Fibroblast of pulmonary artery (primary cell): ENCODE results near the gene PHACTR1.

ENCODE experiments used
- DNase-seq: peaks from one replicate; pipeline ENCODE4 v3.0.0-alpha.2; 2010; ENCODE audit warnings: low read depth
- H3K4me3 ChIP-seq: replicated peaks from 2 replicates; pipeline ENCODE4 v1.5.1; 2011; ENCODE audit warnings: low read depth, mild to moderate bottlenecking, control low read depth, low read length, moderate library complexity
- TF ChIP-seq, protein P1 (sequence below): IDR thresholded peaks from 2 replicates; pipeline ENCODE4 v1.5.1; 2011; ENCODE audit warnings: mild to moderate bottlenecking, control low read depth, low read length, inconsistent platforms; ENCODE audit errors: missing control alignments

Gene PHACTR1

DNA sequence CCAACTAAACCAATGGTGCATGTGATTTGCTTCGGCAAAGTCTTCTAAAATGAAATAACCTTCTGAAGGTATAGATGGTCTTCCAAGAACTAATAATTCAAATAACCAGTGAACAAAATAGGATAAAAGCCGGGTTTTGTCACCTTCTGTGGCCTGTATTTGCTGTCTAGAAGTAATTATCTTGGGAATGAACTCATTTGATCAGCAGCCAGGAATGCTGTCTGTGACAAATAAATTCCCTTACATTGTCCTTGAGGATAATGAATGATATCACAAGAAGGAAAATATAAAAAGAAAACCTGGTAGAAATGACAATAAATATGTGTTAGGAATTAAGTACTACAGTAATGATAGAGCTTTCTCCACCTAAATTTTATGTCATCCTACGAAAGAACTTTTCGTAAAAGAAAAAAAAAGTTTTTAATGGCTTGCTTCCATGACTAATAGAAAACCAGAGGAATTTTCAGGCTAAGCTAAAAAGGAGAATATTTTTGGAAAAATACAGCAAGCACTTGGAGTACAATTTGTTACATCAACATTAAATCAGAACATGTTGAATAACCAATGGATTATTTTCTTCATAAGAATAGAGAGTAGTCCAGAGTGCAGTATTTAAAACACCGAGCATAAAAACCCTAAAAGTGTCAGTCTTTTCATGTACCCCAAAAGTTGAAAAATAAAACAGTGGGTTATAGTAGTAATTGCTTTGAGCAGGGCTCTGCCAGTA, 364.1 kb downstream of the PHACTR1 start:
- DNase-seq = no peak
- H3K4me3 ChIP-seq = no peak overlapping the region
- TF ChIP-seq, protein P1, sequence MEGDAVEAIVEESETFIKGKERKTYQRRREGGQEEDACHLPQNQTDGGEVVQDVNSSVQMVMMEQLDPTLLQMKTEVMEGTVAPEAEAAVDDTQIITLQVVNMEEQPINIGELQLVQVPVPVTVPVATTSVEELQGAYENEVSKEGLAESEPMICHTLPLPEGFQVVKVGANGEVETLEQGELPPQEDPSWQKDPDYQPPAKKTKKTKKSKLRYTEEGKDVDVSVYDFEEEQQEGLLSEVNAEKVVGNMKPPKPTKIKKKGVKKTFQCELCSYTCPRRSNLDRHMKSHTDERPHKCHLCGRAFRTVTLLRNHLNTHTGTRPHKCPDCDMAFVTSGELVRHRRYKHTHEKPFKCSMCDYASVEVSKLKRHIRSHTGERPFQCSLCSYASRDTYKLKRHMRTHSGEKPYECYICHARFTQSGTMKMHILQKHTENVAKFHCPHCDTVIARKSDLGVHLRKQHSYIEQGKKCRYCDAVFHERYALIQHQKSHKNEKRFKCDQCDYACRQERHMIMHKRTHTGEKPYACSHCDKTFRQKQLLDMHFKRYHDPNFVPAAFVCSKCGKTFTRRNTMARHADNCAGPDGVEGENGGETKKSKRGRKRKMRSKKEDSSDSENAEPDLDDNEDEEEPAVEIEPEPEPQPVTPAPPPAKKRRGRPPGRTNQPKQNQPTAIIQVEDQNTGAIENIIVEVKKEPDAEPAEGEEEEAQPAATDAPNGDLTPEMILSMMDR = no peak

GRCh38 chr6:13081189-13081563, 364.6 kb downstream of the PHACTR1 start:
- TF ChIP-seq, protein P1 = no peak
- H3K4me3 ChIP-seq = no peak overlapping the region
- DNase-seq = no peak

GRCh38 chr6:13089296-13089994, 372.9 kb downstream of the PHACTR1 start:
- no peak overlapping the region for H3K4me3 ChIP-seq
- DNase-seq = peak; percentile 65
- TF ChIP-seq, protein P1 = no peak

GRCh38 chr6:13091192-13091591, 374.6 kb downstream of the PHACTR1 start:
- peak; percentile 14 for DNase-seq
- no peak overlapping the region for H3K4me3 ChIP-seq
- TF ChIP-seq, protein P1 = no peak

GRCh38 chr6:13094781-13095425, 378.3 kb downstream of the PHACTR1 start:
- TF ChIP-seq, protein P1 = no peak

DNA sequence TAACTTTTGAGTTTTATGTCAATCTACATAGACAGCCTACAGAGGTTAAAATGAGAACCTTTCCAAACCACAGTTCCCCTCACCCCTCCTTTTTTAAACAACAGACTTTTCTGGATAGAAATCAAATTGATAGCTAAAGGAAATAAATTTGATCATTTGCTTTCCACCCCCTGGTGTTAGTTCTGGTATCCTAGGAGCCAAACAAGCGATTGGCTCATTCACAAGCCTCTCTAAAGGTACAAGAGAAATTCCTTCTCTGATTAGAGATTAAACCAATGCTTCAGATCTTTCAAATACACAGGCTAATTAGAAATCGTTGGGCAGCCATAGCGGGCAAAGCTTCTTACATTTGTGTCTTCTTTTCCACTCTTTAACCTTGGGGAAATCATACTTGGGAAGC, 379.5 kb downstream of the PHACTR1 start:
- DNase-seq = no peak
- TF ChIP-seq, protein P1 = no peak
- H3K4me3 ChIP-seq = no peak overlapping the region

More at GRCh38 chr6:13094781-13095425, 378.3 kb downstream of the PHACTR1 start:
- no peak for DNase-seq
- no peak overlapping the region for H3K4me3 ChIP-seq
